Globus pallidus (tissue), 1 donor: ENCODE measurements around the gene SLC23A2.
"Not testable (repeated sequence)": the region's sequence is repeated elsewhere in the genome, so short reads cannot be mapped to it uniquely, and the experiment has no call there.

Experiments
- DNase-seq: peaks from one replicate; pipeline ENCODE4 v3.0.0-alpha.2; 2015; ENCODE audit warnings: low spot score

The SLC23A2 gene

DNA sequence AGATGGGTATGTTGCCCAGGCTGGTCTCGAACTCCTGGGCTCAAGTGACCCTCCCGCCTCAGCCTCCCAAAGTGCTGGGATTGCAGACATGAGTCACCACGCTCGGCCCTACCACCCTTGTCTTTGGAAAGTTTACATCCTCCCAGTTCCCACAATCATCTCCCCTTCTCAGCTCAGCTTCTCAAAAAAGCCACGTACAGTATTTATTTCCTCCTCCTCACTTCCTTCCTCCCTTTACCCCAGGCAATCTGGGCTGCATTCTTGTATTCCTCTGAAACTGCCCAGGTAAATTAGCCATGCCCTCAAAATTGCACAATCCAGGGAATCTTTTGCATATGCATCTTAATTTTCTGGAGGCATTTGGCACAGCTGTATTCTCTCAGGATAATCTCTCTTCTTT, 7.4 kb upstream of the SLC23A2 start:
- DNase-seq: no peak

DNA sequence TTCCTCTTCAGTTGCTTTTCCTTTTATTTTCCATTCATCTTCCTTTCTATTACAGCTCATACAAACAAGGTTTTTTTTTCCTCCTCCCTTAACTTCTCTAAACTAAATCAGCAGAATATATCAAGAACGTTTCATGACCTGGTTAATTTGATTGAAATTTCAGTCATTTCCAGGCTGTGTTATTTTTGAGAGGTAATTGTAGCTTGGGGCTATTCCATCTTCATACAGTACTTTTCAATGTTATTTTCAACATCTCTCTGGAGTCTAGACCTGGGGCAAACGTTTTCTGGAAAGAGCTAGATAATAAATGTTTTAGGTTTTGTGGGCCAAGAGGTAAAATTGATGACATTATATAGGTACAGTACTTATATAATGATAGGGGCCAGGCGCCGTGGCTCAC, 4.0 kb upstream of the SLC23A2 start:
- DNase-seq: no peak

DNA sequence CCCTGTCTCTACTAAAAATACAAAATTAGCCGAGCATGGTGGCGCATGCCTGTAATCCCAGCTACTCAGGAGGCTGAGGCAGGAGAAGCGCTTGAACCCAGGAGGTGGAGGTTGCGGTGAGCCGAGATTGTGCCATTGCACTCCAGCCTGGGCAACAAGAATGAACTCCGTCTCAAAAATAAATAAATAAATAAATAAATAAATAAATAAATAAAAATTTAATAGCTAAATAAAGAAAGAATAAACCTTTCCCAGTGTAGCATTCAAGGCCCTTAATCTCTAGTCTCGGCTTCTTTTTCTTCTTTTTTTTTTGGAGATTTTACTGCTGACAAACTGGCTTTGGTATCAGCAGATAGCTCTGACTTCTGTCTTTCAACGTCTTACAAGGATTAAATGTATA, 3.5 kb upstream of the SLC23A2 start:
- not testable (repeated sequence) for DNase-seq

DNA sequence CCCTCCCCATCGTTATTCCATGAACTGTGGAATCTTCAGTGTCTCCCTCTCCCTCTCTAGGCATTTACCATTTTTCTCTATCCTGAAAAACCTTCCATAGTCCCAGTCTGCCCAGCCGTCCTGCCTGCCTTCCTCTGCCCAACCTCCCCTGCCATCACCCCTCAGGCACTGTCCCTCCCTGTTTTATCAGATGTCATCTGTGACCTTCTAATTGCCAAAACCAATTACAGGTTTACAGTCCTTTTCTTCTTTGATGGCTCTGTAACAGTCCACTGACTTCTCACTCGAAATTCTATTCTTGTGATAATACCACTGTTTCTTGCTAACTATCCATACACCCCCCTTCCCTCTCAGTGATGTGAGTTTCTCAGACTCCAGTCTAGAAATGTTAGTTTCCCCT, 2.3 kb upstream of the SLC23A2 start:
- DNase-seq: no peak

DNA sequence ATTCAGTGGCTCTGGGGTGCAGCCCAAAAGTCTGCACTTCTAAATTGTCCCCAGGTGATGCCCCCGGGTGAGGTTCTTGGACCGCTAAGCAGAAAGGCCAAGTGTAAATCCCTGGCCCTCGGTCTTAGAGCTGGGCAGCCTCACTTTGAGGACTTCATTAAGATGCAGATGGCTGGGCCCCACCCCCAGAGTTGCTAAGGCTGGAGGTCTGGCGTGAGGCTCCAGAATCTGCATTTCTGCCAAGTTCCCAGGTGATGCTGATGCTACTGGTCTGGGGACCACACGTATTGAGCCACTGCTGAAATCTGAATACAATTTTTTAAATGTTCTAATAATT, 735 bp upstream of the SLC23A2 start:
- DNase-seq: no peak

DNA sequence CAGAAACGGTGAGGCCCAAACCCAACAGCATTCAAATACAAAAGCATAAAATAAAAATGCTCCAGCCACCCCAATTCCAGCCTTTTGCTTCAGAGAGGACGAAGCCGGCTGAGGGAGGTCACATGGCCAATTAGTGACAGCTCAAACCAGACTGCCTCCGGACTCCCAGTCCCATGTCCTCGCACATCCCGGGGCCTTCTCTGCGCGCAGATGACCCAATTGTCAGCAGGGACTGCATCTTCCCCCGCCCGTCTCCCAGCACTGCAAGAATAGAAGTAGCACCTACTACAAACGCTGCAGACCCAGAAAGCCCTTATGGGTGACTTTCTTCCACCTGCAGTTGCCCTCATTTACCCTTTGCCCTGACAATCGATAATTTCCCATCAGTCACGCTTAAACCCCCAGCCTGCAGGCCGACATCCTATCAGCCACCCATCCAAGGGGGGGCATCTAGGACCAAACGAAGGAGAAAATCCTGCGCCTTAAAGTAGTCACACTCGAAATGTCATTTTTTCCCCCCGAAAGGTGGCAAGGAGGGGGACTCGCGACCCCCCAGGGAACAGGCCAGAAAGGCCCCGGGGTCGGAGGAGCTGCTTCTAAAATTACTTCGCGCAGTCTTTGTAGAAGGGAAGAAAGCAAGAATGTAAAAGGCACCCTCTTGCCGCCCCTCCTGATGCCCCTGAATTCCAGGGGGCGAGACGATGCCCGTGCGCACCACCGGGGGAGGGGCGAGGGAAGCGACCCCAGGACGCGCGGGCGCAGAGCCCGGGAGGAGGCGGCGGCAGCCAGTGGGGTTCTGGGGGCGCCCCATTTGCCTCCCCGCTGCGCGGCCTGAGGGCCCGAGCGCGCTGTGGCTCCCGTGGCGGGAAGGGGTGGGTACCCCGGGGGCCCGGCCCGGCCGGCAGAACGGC, 792 bp downstream of the SLC23A2 start:
- peak; percentile 75 for DNase-seq

DNA sequence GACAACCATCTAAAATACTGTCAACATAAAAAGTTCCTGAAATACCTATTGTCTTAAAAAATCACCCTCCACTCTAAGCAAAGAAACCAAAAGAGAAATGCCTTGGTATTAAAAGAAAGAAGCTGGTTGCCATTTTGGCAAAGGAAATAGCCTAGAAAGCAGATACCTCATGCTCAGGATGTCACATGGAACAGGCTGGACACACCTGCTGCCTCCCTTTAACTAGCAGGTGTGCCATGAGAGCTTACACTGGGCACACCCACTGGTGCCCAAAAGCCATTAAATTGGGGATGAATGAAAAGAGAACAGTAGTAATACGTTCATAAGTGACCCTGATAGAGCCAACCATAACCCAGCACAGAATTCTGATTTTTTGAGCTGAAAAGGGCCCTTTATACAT, 1.5 kb downstream of the SLC23A2 start:
- DNase-seq: no peak

DNA sequence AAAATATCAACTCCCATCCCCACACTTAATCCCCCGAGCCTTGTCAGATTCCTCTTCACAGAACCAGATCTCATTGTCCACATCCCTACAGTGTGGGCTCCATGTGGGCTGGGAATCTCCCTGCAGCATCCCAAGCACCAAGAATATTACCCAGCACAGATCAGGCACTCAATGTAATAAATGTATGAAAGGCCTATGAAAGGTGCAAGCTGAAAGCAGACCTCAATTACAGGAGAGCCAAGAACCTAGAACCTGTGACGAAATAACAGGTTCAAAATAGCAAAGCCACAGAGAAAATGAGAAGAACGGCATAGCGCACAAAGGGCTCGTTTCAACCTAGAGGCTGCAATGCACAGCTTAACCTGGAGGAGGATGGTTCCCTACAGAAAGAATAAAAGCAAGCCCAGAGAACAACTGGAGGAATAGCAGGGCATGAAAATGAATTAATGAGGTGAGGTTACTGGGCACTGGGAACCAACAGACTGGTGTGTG, 3.1 kb downstream of the SLC23A2 start:
- no peak for DNase-seq

DNA sequence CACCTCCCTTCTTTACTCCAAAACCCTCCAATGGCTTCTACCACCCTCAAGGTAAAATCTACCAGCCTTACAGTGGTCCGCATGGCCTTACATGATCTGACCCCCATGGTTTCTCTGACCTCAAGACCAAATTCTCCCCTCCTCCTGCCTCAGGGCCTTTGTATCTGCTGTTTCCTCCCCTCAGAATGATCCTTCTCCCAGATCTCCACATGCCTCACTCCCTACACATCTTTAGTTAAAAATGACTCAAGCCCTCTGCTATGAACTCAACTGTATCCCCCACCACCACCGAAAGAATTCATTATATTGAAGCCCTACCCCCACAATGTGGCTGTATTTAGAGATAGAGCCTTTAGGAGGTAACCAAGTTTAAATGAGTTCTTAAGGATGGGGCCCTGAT, 4.1 kb downstream of the SLC23A2 start:
- no peak for DNase-seq

DNA sequence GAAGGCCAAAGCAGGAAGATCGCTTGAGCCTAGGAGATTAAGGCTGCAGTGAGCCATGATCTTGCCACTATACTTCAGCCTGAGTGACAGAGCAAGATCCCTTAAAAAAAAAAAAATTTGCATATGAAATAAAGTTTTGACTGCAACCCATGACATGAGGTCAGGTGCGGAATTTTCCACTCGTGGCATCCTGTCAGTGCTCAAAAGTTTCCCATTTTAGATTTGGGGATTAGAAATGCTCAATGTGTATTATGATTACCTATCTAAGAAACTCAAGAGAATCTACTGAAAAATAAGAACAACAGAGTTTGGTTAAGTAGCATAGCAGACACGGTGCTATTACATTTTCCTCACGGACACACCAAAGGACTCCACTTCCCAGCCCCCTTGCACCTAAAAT, 11.7 kb downstream of the SLC23A2 start:
- no peak for DNase-seq

DNA sequence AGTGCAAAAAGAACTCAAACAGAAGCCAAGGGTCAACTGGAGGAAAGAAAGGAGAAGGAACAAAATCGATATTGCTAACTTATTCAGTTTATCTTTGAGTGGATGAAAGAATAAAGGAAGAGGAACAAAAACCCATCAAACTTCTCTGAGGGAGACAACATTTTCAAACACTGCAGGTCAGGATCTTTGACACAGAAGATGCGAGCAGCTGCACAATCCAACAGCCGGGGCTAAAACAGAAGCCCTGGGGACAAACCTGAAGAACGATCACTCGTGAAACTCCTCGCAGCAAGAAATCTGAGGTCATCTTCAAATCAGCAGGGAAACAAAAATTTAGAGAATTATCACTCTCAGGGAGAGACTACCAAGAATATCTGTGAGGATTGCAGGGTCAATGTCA, 14.2 kb downstream of the SLC23A2 start:
- no peak for DNase-seq

DNA sequence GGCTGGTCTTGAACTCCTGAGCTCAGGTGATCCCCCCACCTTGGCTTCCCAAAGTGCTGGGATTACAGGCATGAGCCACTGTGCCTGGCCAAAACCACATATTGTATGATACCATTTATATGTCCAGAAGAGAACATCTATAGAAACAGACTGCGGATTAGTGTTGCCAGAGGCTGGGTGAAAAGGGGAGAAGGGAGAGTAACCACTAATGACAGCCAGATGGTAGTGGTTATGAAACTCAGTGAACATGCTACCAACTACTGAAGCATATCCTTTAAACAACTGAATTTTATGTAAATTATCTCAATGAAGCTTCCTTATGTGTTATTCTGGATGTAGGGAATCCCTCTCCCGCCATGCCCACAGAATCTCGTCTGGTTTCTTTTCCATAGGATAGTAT, 15.7 kb downstream of the SLC23A2 start:
- no peak for DNase-seq

DNA sequence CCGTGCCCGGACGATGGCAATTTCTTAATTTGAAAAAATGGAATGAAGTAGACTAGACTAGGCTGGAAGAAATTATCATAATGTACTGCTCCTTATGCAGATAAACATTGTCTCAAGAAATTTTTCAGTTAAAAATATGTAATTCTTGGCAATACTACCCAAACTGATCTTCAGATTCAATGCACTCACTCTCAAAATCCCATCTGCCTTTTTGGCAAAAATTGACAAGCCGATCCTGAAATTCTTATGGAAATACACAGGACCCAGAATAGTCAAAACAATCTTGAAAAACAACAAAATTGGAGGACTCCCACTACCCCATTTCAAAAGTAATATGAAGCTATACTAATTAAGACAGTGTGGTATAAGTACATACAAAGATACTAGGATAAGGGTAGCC, 19.0 kb downstream of the SLC23A2 start:
- no peak for DNase-seq

DNA sequence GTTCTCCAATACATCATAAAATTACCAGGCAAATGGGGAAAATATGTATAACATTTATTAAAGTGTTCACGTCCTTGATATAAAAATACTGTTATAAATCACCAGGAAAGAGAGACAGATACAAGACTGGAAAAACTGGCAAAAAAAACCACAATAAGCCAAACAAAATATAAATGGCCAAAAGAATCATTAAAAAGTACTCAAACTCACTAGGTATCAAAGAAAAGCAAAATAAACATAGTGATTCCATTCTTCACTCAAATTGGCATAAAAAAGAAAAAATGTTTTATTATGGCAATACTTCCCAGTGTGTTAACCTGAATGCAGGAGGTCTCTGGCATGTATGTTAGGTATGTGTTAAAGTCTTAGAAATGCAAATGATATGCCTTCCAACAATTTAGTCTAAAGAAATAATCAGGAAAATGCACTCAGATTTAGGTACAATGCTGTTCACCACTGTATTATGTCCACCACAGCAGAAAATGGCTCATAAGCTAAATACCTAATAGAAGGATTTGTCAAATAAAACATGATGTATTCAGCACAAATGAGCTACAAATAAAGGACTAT, 21.4 kb downstream of the SLC23A2 start:
- DNase-seq: no peak

DNA sequence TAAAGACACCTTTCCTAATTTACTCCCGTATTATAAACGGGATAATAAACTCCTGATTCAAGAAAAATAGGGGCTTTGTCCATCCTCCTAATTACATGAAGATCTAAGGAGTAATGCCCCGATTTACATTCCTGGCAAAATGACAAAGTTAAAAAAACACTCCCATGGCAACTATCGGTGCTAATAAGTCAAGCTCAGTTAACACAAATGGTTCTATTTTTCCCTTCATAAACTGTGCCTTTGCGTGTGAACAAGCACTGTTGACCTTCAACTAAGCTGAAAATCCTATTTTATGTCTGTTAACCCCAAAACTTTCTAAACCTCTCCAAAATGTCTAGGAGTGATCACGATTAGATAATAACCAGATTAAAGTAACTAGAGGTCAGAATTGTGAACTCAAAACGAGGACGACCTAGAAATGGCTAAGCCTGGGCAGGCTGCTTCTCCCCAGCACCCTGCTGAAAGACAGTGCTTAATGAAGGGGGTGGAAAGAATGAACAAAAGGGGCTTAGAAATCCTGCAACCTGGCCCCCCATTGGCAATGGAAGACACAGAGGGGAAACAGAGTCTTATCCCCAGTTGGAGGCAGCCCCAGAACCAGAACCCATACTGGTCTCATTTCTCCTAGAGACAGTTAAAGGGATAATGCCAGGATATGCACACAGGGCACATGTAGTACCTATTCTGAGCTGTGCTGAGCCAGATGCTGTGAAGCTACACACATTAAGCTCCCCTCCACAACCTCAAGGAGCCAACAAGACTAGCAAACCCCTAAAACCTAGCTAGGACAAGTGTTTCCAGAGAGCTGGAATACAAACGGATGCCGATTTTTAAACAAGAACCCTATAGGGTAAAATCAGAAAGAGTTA, 23.0 kb downstream of the SLC23A2 start:
- DNase-seq: no peak

DNA sequence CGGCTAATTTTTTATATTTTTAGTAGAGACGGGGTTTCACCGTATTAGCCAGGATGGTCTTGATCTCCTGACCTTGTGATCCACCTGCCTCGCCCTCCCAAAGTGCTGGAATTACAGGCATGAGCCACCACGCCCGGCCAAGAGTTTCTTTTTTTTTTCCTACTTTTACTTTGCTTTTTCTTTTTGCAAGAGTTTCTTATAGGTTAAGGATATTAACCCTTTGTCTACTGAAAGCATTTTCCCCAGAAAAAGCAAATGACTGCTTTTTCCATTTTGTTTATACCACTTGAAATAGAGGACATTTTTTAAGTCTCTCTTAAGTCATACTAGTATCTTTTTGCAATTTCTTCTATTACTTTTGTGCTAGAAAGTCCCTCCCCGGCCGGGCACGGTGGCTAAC, 25.3 kb downstream of the SLC23A2 start:
- DNase-seq: not testable (repeated sequence)

DNA sequence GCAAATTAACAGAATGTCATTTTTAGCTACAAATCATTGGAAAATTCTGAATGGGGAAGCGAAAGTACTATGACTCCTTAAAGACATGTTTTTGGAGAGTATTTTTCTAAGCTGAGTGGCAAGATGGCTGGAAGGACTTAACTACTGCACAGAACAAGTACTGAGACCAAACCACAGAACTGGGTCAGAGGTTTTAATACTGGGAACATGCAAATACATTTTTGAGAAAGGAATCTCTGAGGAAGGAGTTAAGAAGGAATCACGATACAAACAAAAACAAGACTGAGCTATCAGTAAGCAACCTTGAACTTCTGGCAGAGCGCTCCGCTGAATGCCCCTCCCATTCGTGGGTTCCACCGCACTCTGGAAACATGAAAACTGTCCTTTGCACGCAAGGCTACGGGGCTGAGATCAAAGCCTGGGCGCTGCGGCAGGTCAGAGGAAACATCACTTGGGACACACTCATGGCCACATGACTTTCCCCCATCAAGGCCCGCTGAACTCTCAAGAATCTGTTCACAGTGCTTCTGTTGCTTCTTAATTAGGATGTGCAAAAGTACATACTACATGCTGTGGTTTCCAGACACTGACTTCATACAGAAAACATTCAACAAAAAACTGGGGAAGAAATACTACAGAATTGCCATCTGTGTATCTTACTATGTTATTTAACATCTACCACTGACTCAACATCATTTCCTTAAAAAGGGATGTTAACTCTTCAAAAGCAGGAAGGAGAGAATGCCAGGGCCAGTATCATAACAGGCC, 27.8 kb downstream of the SLC23A2 start:
- no peak for DNase-seq

DNA sequence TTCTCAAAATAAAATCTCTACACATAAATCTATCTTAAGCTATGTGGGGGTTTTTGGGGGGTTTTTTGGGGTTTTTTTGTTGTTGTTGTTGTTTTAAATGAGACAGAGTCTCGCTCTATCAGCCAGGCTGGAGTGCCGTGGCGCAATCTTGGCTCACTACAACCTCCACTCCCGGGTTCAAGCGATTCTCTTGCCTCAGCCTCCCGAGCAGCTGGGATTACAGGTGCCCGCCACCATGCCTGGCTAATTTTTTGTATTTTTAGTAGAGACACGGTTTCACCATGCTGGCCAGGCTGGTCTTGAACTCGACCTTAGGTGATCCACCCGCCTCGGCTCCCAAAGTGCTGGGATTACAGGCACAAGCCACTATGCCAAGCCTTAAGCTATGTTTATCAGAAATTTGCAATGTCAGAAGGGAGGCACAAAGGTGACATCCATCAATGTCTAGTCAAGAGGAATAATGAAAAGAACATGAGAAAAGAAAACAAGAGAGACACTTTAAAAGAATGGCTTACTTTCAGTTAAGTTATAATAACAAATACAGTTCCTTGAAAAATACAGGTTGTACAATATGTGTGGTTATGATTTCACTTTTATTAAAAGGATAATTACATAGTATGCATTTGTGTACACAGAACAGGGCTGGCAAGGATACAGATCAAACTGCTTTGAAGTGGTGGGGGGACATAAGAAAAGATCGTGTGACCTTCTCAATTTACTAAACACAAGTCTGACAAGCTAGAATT, 28.6 kb downstream of the SLC23A2 start:
- no peak for DNase-seq

DNA sequence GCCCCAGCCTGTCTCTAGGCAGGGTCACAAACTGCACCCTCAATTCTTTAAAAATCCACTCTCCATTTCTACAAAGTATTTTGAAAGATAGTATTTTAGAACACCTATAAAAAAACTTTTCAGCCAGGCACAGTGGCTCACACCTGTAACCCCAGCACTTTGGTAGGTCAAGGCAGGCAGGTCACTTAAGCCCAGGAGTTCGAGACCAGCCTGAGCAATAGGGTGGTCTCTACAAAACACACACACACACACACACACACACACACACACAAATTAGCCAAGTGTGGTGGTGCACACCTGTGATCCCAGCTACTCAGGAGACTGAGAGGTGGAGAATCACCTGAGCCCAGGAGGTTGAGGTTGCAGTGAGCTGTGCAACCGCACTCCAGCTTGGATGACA, 30.2 kb downstream of the SLC23A2 start:
- DNase-seq: no peak

DNA sequence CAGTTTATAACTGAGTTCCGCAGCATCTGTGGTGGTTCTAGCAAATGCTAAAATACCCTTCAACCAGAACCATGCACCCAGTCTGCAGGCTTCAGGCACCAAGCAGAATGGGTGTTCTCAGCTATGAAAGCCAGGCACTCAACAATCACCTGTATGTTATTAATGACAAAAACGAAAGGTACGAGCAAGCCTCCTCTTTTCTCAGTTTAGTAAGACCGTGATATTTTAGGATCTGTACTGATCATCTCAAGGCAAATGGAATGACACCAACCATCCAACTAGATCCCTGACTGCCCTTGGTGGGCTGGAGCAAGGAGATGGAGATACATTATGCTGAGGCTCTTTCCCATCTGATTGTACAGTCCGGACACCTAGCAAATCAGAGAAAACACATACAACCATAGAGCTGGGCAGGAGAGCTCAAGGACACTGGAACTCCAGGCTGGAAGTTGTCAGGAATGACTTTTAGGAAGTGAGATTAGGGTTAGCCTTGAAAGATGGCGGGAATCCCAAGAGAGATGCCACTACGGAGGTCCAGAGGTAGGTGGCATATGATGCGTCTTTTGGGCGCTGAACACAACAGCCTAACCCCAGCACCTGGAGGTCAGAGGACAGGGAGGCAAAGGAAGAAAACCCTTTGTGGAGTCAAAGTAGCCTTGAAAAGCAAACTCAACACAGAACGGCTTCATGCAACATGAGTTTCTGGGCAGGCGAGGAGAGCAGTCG, 33.4 kb downstream of the SLC23A2 start:
- no peak for DNase-seq
